Omental fat pad (tissue), 4 donors: ENCODE data around the gene CLIP3. TPM values are rescaled to one million over a fixed set of nuclear protein-coding genes. Genes with fewer than 3 reads are reported as not detected.

Experiments
- ATAC-seq: fragments of 150-250 bp; one replicate; pipeline ENCODE4 v1.9.1; 2016; ENCODE audit warnings: mild to moderate bottlenecking, moderate library complexity; ENCODE audit not compliant: low FRiP score
- DNase-seq: peaks from one replicate; pipeline ENCODE4 v3.0.0-alpha.2; 2019; ENCODE audit warnings: low spot score
- total RNA-seq, 4 donors: library from RNA; depleted of rRNA; stranded (reverse); fragments of >200 nt; gene quantifications; one replicate each; pipeline ENCODE4 v1.1.0, GENCODE V29; 2016
- TF ChIP-seq, protein P1 (sequence below), 3 donors: fragments of 450-650 bp; IDR thresholded peaks; one replicate each; pipeline ENCODE4 v1.5.1; 2016 to 2017; ENCODE audit warnings: antibody characterized with exemption in 3 of 3, mild to moderate bottlenecking in 3 of 3, moderate library complexity in 2 of 3

CLIP3 gene
- total RNA-seq, 4 donors from 2014 or later, result 3.3 to 11.9 (median 8.1) TPM

- no peak for ATAC-seq
- DNase-seq, result no peak
- TF ChIP-seq, protein P1, sequence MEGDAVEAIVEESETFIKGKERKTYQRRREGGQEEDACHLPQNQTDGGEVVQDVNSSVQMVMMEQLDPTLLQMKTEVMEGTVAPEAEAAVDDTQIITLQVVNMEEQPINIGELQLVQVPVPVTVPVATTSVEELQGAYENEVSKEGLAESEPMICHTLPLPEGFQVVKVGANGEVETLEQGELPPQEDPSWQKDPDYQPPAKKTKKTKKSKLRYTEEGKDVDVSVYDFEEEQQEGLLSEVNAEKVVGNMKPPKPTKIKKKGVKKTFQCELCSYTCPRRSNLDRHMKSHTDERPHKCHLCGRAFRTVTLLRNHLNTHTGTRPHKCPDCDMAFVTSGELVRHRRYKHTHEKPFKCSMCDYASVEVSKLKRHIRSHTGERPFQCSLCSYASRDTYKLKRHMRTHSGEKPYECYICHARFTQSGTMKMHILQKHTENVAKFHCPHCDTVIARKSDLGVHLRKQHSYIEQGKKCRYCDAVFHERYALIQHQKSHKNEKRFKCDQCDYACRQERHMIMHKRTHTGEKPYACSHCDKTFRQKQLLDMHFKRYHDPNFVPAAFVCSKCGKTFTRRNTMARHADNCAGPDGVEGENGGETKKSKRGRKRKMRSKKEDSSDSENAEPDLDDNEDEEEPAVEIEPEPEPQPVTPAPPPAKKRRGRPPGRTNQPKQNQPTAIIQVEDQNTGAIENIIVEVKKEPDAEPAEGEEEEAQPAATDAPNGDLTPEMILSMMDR (IDR thresholded peaks at IDR 0.05), result no peak
These were observed 25.7 kb downstream of the CLIP3 start for GRCh38 chr19:36006955-36007354.

GRCh38 chr19:36003284-36003683, 29.4 kb downstream of the CLIP3 start:
- TF ChIP-seq, protein P1 (IDR thresholded peaks at IDR 0.05), result no peak
- ATAC-seq, result no peak
- DNase-seq, result no peak

DNA sequence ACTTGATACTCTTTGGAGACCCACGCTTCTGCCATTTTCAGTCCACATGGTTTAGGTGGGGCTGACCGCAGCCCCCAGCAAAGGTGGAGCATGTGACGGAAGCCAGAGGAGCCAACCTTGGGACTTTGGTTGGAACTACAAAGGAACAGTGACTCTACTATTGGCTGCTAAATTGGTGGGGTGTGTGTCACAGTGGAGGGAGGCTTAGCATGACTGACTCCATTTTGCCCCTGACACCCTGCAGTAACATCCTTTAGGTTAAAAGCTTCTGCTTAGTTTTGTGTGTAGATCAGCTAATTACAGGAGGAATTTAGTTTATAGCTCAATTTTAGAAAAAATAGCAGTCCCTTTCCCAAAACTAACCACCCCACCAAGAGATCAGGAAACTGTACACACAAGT, 31.1 kb downstream of the CLIP3 start:
- ATAC-seq (no peak), DNase-seq (no peak)
- TF ChIP-seq, protein P1 (IDR thresholded peaks at IDR 0.05), result no peak

GRCh38 chr19:35996777-35997176, 35.9 kb downstream of the CLIP3 start:
- TF ChIP-seq, protein P1 (IDR thresholded peaks at IDR 0.05), result no peak
- ATAC-seq (no peak), DNase-seq (no peak)

DNA sequence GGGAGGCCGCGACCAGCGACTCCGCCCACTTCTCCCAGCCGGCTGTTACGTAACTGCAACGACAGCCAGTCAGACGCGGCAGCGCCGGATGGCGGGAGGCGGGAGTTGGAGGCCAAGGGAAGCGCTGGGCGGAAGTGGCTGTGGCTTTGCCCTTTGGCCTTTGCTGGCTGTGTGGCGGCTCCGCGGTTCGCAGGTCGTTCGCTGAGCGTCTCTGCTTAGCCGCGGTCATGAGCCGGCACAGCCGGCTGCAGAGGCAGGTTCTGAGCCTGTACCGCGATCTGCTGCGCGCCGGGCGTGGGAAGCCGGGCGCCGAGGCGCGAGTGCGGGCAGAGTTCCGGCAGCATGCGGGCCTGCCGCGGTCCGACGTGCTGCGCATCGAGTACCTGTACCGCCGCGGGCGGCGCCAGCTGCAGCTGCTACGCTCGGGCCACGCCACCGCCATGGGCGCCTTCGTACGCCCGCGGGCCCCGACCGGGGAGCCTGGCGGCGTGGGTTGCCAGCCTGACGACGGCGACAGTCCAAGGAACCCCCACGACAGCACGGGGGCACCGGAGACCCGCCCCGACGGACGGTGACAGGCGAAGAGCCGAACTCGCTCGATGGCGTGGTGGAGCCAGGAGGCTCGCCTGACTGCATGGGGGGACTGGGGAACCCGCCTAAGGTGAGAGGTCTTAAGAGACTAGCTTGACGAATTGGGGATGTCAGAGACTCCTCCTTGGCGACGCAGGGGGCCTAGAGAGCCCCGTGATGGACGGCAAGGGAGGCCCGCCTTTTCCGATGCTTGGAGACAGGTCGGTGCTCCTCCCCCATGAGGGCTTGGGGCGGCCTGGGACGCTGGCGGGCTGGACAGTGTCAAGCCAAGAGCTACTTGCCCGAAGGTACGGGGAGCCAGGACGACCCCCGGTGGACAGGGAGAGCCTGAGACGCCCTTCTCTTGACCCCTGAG, 37.4 kb downstream of the CLIP3 start, which contains the start of gene SDHAF1:
Gene SDHAF1 (plus strand): TSS at position 141 of the 946 bp plus-strand sequence. CDS start 87 bp downstream, at position 228.
- DNase-seq (peak; percentile 73), ATAC-seq (peak; percentile 94)
- TF ChIP-seq, protein P1 (IDR thresholded peaks at IDR 0.05), result no peak

GRCh38 chr19:35993923-35994598, 38.6 kb downstream of the CLIP3 start:
- no peak for ATAC-seq
- no peak for DNase-seq
- TF ChIP-seq, protein P1 (IDR thresholded peaks at IDR 0.05), result no peak
